Measurements from ENCODE around the gene RCN1. TPM values are rescaled to one million over a fixed set of nuclear protein-coding genes. Genes with fewer than 3 reads are reported as not detected.
A peak's percentile ranks its signal among the peaks of the same experiment; 100 is the strongest.

RCN1 gene
- total and polyA plus RNA-seq, 7 experiments from 2014 or later, result 5.5 to 26.8 (median 7.0) TPM

DNA sequence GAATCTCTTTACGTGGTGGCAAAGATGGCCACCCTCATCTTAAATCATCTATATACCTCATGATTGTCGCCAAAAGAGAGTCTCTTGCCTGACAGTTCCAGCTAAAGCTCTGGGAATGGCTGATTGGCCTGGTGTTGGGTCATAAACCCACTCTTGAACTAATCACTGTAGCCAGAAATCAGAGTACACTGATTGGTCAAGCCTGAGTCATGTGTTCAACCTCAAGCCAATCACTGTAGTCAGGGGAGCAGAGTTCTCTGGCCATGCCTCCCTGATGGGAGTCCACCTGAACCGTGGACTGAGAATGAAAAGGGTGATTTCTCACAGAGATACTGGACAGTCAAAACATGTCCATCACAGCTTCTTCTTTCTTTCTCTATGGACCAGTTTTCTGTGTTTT is 45.8 kb downstream of the RCN1 start:
- H3K4me1 Mint-ChIP-seq, result no peaks in the 10 kb centered on the region
- ATAC-seq, result no peak
- Histone ChIP-seq H3K36me3 (ENCODE audit: control insufficient read depth in 2 of 3, insufficient read depth in 3 of 3, low read length in 3 of 3) (no peaks in the 10 kb centered on the region), H3K27ac (ENCODE audit: low read depth, low read length) (no peak overlapping the region), H3K27me3 (ENCODE audit: control insufficient read depth in 2 of 2, insufficient read depth in 2 of 2, low read length in 2 of 2) (no peaks in the 10 kb centered on the region), H3K4me3 (ENCODE audit: low read length) (no peak overlapping the region), H3K9me3 (ENCODE audit: control insufficient read depth in 2 of 3, low read length in 3 of 3) (no peaks in the 10 kb centered on the region), H3K4me1 (ENCODE audit: control insufficient read depth in 2 of 2, insufficient read depth in 2 of 2, low read length in 2 of 2) (no peaks in the 10 kb centered on the region)
- DNase-seq, result no peak
- H3K27ac Mint-ChIP-seq, result no peak overlapping the region
- no peak overlapping the region for H3K4me3 Mint-ChIP-seq
- CTCF ChIA-PET, result interaction anchor here (0.8 kb wide), 1 partner anchor 40 kb away, joined by 3 read pairs; no protein-coding TSS in a partner anchor
- intact Hi-C loops (cut with micrococcal nuclease), result no loop called here
- no peaks in the 10 kb centered on the region for H3K9me3 Mint-ChIP-seq
- H3K27me3 Mint-ChIP-seq, result peaks cover 0 to 5% (median 0%) of the 10 kb centered on the region in 5 donors
- POLR2A ChIA-PET, result no interaction called here
- H3K36me3 Mint-ChIP-seq, result no peaks in the 10 kb centered on the region

DNA sequence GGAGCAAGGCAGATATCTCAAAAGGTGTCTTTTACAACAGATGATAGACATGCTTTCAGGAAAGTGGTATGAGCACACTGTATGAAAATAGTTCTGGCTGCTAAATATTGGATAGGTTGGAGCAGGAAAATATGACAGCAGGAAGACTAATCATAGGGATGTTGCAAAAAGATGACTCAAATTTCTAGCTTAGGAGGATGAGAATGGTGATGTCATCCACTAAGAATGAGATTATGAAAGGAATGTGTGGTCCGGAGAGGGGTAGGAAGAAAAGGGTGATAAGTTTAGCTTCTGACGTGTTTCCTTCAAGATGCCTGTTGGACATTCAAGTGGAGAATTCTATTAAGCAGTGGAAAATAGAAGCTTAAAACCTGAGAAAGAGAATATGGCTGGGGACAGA is 46.4 kb downstream of the RCN1 start:
- Mint-ChIP-seq H3K9me3 (no peaks in the 10 kb centered on the region), H3K4me3 (no peak overlapping the region), H3K27ac (no peak overlapping the region), H3K4me1 (peaks cover 0 to 4% (median 0%) of the 10 kb centered on the region in 7 donors), H3K36me3 (no peaks in the 10 kb centered on the region), H3K27me3 (peaks cover 0 to 5% (median 0%) of the 10 kb centered on the region in 5 donors)
- no peak overlapping the region for H3K27ac ChIP-seq (ENCODE audit: low read depth, low read length)
- no peak for ATAC-seq
- CTCF ChIA-PET, result interaction anchor here (0.8 kb wide), 1 partner anchor 39 kb away, joined by 3 read pairs; no protein-coding TSS in a partner anchor
- no peaks in the 10 kb centered on the region for H3K9me3 ChIP-seq (ENCODE audit: control insufficient read depth in 2 of 3, low read length in 3 of 3)
- POLR2A ChIA-PET, result no interaction called here
- H3K27me3 ChIP-seq (ENCODE audit: control insufficient read depth in 2 of 2, insufficient read depth in 2 of 2, low read length in 2 of 2), result no peaks in the 10 kb centered on the region
- intact Hi-C loops (cut with micrococcal nuclease), result no loop called here
- no peak for DNase-seq
- H3K36me3 ChIP-seq (ENCODE audit: control insufficient read depth in 2 of 3, insufficient read depth in 3 of 3, low read length in 3 of 3), result no peaks in the 10 kb centered on the region
- no peak overlapping the region for H3K4me3 ChIP-seq (ENCODE audit: low read length)
- H3K4me1 ChIP-seq (ENCODE audit: control insufficient read depth in 2 of 2, insufficient read depth in 2 of 2, low read length in 2 of 2), result no peaks in the 10 kb centered on the region

DNA sequence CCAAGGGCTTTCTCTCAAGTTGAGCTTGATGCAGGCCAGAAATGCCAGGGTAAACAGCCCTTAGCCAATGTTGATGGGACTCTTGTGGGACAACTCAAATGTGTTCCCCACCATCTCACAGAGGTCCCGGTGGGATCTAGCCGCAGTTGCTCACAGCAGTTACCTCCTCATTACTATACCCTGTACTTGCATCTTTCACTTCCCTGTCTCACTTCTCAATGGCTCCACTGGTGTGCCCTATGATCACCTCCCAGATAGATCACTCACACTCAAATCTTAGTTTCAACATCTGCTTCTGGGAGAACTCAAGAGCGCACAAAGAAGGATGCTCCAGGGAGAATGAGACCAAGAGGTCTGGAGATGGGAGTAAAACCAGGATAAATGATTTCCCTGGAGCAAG is 47.0 kb downstream of the RCN1 start:
- Histone ChIP-seq H3K27ac (ENCODE audit: low read depth, low read length) (no peak overlapping the region), H3K4me3 (ENCODE audit: low read length) (no peak overlapping the region), H3K27me3 (ENCODE audit: control insufficient read depth in 2 of 2, insufficient read depth in 2 of 2, low read length in 2 of 2) (no peaks in the 10 kb centered on the region), H3K4me1 (ENCODE audit: control insufficient read depth in 2 of 2, insufficient read depth in 2 of 2, low read length in 2 of 2) (no peaks in the 10 kb centered on the region), H3K36me3 (ENCODE audit: control insufficient read depth in 2 of 3, insufficient read depth in 3 of 3, low read length in 3 of 3) (no peaks in the 10 kb centered on the region), H3K9me3 (ENCODE audit: control insufficient read depth in 2 of 3, low read length in 3 of 3) (no peaks in the 10 kb centered on the region)
- Mint-ChIP-seq H3K9me3 (no peaks in the 10 kb centered on the region), H3K4me1 (peaks cover 0 to 6% (median 0%) of the 10 kb centered on the region in 7 donors), H3K4me3 (no peak overlapping the region), H3K27ac (no peak overlapping the region), H3K36me3 (no peaks in the 10 kb centered on the region), H3K27me3 (peaks cover 0 to 5% (median 0%) of the 10 kb centered on the region in 5 donors)
- ChIA-PET POLR2A (no interaction called here), CTCF (no interaction called here)
- intact Hi-C loops (cut with micrococcal nuclease), result no loop called here
- ATAC-seq, result no peak
- DNase-seq, result no peak

DNA sequence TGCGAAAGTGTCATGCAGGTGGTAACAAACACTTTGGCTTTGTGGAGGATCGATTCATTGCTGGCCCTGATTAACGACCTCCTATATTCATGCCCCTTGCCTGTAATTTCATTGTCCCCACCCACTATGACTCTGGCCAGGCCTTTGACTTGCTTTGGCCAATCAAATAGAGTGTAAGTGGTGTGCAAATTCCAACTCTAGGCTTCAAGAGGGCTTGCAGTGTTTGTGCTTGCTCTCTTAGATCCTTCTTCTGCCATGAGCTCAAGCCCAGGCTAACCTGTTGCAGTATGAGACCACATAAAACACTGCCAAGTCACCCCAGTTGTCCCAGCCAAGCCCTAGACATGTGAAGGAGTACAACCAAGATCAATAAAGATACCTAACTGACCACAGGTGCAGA is 48.0 kb downstream of the RCN1 start:
- Mint-ChIP-seq H3K9me3 (no peaks in the 10 kb centered on the region), H3K36me3 (no peaks in the 10 kb centered on the region), H3K27me3 (peaks cover 0 to 5% (median 0%) of the 10 kb centered on the region in 5 donors), H3K4me3 (no peak overlapping the region), H3K4me1 (peaks cover 0 to 10% (median 0%) of the 10 kb centered on the region in 7 donors), H3K27ac (no peak overlapping the region)
- no peaks in the 10 kb centered on the region for H3K36me3 ChIP-seq (ENCODE audit: control insufficient read depth in 2 of 3, insufficient read depth in 3 of 3, low read length in 3 of 3)
- H3K27ac ChIP-seq (ENCODE audit: low read depth, low read length), result no peak overlapping the region
- intact Hi-C loops (cut with micrococcal nuclease), result no loop called here
- H3K27me3 ChIP-seq (ENCODE audit: control insufficient read depth in 2 of 2, insufficient read depth in 2 of 2, low read length in 2 of 2), result no peaks in the 10 kb centered on the region
- H3K9me3 ChIP-seq (ENCODE audit: control insufficient read depth in 2 of 3, low read length in 3 of 3), result no peaks in the 10 kb centered on the region
- no peak for DNase-seq
- POLR2A ChIA-PET, result no interaction called here
- H3K4me3 ChIP-seq (ENCODE audit: low read length), result no peak overlapping the region
- no peaks in the 10 kb centered on the region for H3K4me1 ChIP-seq (ENCODE audit: control insufficient read depth in 2 of 2, insufficient read depth in 2 of 2, low read length in 2 of 2)
- no peak for ATAC-seq
- CTCF ChIA-PET, result no interaction called here

DNA sequence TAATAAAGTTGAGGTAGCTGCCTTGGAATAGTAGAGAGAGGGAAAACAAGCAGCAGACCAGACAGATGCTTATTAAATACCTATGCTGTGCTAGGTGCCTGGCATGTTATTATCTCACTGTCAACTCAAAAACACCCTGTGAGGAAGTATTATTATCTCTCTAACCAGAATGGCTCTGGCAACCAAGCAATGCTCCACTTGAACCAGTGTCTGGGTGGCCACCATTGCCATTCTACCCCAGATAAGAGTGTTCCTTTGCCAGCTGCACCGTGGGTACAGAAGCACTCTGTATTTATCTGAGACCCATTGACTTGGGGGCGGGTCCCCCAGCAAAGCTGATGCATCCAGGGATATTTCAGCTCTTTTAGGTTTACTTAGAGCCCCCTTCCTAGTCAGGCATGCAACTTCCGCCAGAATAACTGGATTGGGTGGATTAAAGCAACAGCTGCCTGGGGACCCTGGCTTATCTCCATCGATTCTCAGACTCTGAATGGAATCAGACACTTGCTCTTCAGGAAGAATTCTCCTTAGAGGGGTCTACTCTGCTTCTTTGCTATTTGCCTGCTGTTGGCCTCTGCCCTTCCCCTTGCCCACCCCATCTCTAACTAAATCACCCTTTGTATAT is 49.1 kb downstream of the RCN1 start:
- Histone ChIP-seq H3K36me3 (ENCODE audit: control insufficient read depth in 2 of 3, insufficient read depth in 3 of 3, low read length in 3 of 3) (no peaks in the 10 kb centered on the region), H3K4me1 (ENCODE audit: control insufficient read depth in 2 of 2, insufficient read depth in 2 of 2, low read length in 2 of 2) (no peaks in the 10 kb centered on the region), H3K27ac (ENCODE audit: low read depth, low read length) (no peak overlapping the region), H3K9me3 (ENCODE audit: control insufficient read depth in 2 of 3, low read length in 3 of 3) (no peaks in the 10 kb centered on the region), H3K27me3 (ENCODE audit: control insufficient read depth in 2 of 2, insufficient read depth in 2 of 2, low read length in 2 of 2) (no peaks in the 10 kb centered on the region), H3K4me3 (ENCODE audit: low read length) (no peak overlapping the region)
- H3K27ac Mint-ChIP-seq, result no peak overlapping the region
- CTCF ChIA-PET, result no interaction called here
- intact Hi-C loops (cut with micrococcal nuclease), result no loop called here
- peaks cover 0 to 10% (median 0%) of the 10 kb centered on the region in 7 donors for H3K4me1 Mint-ChIP-seq
- no peaks in the 10 kb centered on the region for H3K9me3 Mint-ChIP-seq
- no peak overlapping the region for H3K4me3 Mint-ChIP-seq
- H3K27me3 Mint-ChIP-seq, result peaks cover 0 to 9% (median 0%) of the 10 kb centered on the region in 5 donors
- no peaks in the 10 kb centered on the region for H3K36me3 Mint-ChIP-seq
- no peak for DNase-seq
- ATAC-seq, result no peak
- POLR2A ChIA-PET, result no interaction called here

DNA sequence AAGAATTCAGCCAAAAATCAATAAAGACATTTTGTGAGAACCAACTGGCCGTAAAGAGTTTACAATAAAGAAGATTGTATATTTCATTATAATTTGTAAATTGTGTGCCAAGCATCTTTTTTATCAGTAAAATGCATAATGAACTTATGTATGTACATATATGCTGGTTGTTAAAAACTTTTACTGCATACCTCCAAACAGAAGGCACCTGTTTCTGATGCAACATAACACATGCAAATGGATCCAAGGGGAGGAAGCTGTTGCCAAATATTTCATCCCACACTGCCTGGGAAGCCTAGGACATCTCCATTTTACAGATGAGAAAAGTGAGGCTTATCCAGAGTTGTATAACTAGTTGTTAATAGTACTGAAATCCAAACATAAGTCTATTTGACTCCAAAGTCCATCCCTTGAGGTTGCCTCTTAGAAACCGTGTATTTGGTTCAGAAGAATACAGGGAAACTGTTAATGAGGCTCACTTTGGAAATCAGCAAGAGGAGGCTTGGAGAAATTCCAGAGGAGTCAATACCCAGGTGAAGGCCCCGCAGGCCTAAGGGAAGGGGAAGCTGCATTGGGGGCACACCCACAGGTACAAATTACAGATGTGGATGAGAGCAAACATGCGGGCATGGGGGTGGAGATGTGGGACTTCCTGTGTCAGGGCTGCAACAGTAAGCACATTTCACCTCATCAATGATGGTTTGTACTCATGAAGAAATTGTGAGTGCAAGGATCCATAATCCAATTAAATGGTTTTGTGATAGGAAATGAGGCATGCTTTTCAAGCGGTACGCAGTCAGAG is 51.1 kb downstream of the RCN1 start:
- Histone ChIP-seq H3K4me1 (ENCODE audit: control insufficient read depth in 2 of 2, insufficient read depth in 2 of 2, low read length in 2 of 2) (no peaks in the 10 kb centered on the region), H3K27me3 (ENCODE audit: control insufficient read depth in 2 of 2, insufficient read depth in 2 of 2, low read length in 2 of 2) (no peaks in the 10 kb centered on the region), H3K27ac (ENCODE audit: low read depth, low read length) (no peak overlapping the region), H3K4me3 (ENCODE audit: low read length) (no peak overlapping the region), H3K36me3 (ENCODE audit: control insufficient read depth in 2 of 3, insufficient read depth in 3 of 3, low read length in 3 of 3) (no peaks in the 10 kb centered on the region), H3K9me3 (ENCODE audit: control insufficient read depth in 2 of 3, low read length in 3 of 3) (no peaks in the 10 kb centered on the region)
- ChIA-PET CTCF (no interaction called here), POLR2A (no interaction called here)
- DNase-seq (no peak), ATAC-seq (no peak)
- H3K27me3 Mint-ChIP-seq, result peaks cover 0 to 16% (median 4%) of the 10 kb centered on the region in 5 donors
- H3K4me1 Mint-ChIP-seq, result peaks cover 0 to 10% (median 0%) of the 10 kb centered on the region in 7 donors
- H3K4me3 Mint-ChIP-seq, result peak overlapping the region in 1 of 10 donors; percentile 2
- H3K36me3 Mint-ChIP-seq, result no peaks in the 10 kb centered on the region
- intact Hi-C loops (cut with micrococcal nuclease), result no loop called here
- peak overlapping the region in 1 of 9 donors; percentile 61 for H3K27ac Mint-ChIP-seq
- peaks cover 0 to 4% (median 0%) of the 10 kb centered on the region in 11 donors for H3K9me3 Mint-ChIP-seq
